ENCODE measurements around the gene AIRE.

GRCh38 chr21:44273046-44273445 lies 12.6 kb upstream of the AIRE start:
- TF ChIP-seq, protein P1, sequence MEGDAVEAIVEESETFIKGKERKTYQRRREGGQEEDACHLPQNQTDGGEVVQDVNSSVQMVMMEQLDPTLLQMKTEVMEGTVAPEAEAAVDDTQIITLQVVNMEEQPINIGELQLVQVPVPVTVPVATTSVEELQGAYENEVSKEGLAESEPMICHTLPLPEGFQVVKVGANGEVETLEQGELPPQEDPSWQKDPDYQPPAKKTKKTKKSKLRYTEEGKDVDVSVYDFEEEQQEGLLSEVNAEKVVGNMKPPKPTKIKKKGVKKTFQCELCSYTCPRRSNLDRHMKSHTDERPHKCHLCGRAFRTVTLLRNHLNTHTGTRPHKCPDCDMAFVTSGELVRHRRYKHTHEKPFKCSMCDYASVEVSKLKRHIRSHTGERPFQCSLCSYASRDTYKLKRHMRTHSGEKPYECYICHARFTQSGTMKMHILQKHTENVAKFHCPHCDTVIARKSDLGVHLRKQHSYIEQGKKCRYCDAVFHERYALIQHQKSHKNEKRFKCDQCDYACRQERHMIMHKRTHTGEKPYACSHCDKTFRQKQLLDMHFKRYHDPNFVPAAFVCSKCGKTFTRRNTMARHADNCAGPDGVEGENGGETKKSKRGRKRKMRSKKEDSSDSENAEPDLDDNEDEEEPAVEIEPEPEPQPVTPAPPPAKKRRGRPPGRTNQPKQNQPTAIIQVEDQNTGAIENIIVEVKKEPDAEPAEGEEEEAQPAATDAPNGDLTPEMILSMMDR (IDR thresholded peaks at IDR 0.05; ENCODE audit: insufficient read depth, low read length, poor library complexity, severe bottlenecking): no peak
- TF ChIP-seq EZH2phosphoT487 (conservative IDR thresholded peaks at IDR 0.05; ENCODE audit: low read length): no peak

Measured in SU-DHL-6 (cell line).